SK-N-SH (cell line): ENCODE data around the gene ZNF784. TPM values are rescaled to one million over a fixed set of nuclear protein-coding genes. Genes with fewer than 3 reads are reported as not detected.

ENCODE experiments used
- CTCF ChIA-PET: fragments of 300-600, 350-600 bp; formaldehyde crosslinking; extraction: SDS; loops from one replicate; lab custom pipeline; 2021; lab: Yijun Ruan, JAX
- POLR2A ChIA-PET: fragments of 350-600 bp; sonication (Branson Sonifier 250); formaldehyde crosslinking; extraction: SDS; loops from one replicate; lab custom pipeline; 2020; ENCODE audit warnings: antibody characterized with exemption, inconsistent platforms; lab: Yijun Ruan, JAX
- DNase-seq: peaks from one replicate; pipeline ENCODE4 v3.0.0; 2012
- H2AFZ ChIP-seq: fragments of 200-600 bp; sonication (generic); 2 replicates; pipeline ENCODE4 v1.8.1; 2016; ENCODE audit warnings: antibody characterized with exemption, mild to moderate bottlenecking, low read depth
- H3F3A ChIP-seq: fragments of 200-600 bp; sonication (generic); replicated peaks from 2 replicates; pipeline ENCODE3; 2016; ENCODE audit warnings: antibody characterized with exemption, mild to moderate bottlenecking; ENCODE audit not compliant: insufficient read depth
- H3K27ac ChIP-seq, 2 experiments: fragments of 200-500 bp in 1 of 2; fragments of 200-600 bp in 1 of 2; sonication (Bioruptor generic) in 1 of 2; sonication (generic), shearing (Covaris generic) in 1 of 2; 2 replicates each; pipeline versions ENCODE4 v1.5.1 to v1.6.1; 2014 to 2016; ENCODE audit warnings: low read depth in 2 of 2, inconsistent platforms in 1 of 2, low read length in 1 of 2, mild to moderate bottlenecking in 1 of 2, mixed read lengths in 1 of 2
- H3K27me3 ChIP-seq: fragments of 200-600 bp; sonication (generic), shearing (Covaris generic); 2 replicates; pipeline ENCODE4 v1.6.1; 2016; ENCODE audit warnings: mixed run types; ENCODE audit not compliant: insufficient read depth
- H3K36me3 ChIP-seq, 2 experiments: fragments of 200-500 bp in 1 of 2; fragments of 200-600 bp in 1 of 2; sonication (Bioruptor generic) in 1 of 2; sonication (generic) in 1 of 2; replicated peaks in 1 of 2; 2 replicates each; pipeline versions ENCODE3 to v1.5.1; 2014 to 2016; ENCODE audit warnings: low read length in 1 of 2, mild to moderate bottlenecking in 1 of 2; ENCODE audit not compliant: insufficient read depth in 2 of 2, control insufficient read depth in 1 of 2
- H3K4me1 ChIP-seq, 2 experiments: fragments of 200-500 bp in 1 of 2; fragments of 200-600 bp in 1 of 2; sonication (Bioruptor generic) in 1 of 2; sonication (generic), shearing (Covaris generic) in 1 of 2; 2 replicates each; pipeline versions ENCODE4 v1.5.1 to v1.6.1; 2014 to 2016; ENCODE audit warnings: low read depth in 1 of 2, low read length in 1 of 2, mixed run types in 1 of 2; ENCODE audit not compliant: insufficient read depth in 2 of 2, control insufficient read depth in 1 of 2
- H3K4me2 ChIP-seq: fragments of 200-600 bp; sonication (generic), shearing (Covaris generic); 2 replicates; pipeline ENCODE4 v1.6.1; 2017; ENCODE audit warnings: mixed run types
- H3K4me3 ChIP-seq, 2 experiments: fragments of 200-500 bp in 1 of 2; fragments of 200-600 bp in 1 of 2; sonication (Bioruptor generic) in 1 of 2; sonication (generic), shearing (Covaris generic) in 1 of 2; 2 replicates each; pipeline versions ENCODE4 v1.5.1 to v1.8.1; 2014 to 2016; ENCODE audit warnings: low read depth in 2 of 2, inconsistent platforms in 1 of 2, low read length in 1 of 2, mild to moderate bottlenecking in 1 of 2, mixed read lengths in 1 of 2, moderate library complexity in 1 of 2
- H3K79me2 ChIP-seq: fragments of 200-600 bp; sonication (generic); 2 replicates; pipeline ENCODE4 v1.8.1; 2017; ENCODE audit warnings: mild to moderate bottlenecking; ENCODE audit not compliant: insufficient read depth
- H3K9ac ChIP-seq: fragments of 200-600 bp; sonication (generic); 2 replicates; pipeline ENCODE4 v1.6.1; 2017; ENCODE audit warnings: mixed run types
- H3K9me2 ChIP-seq: fragments of 200-600 bp; sonication (generic); 2 replicates; pipeline ENCODE4 v1.6.1; 2017; ENCODE audit warnings: mixed run types
- H3K9me3 ChIP-seq: fragments of 200-600 bp; sonication (generic); 2 replicates; pipeline ENCODE4 v1.6.1; 2017; ENCODE audit warnings: mixed run types, mild to moderate bottlenecking, moderate library complexity
- H4K20me1 ChIP-seq: fragments of 200-600 bp; sonication (generic); 2 replicates; pipeline ENCODE4 v1.6.1; 2017; ENCODE audit warnings: mild to moderate bottlenecking, mixed run types; ENCODE audit not compliant: insufficient read depth
- CHD2 ChIP-seq: fragments of 150-350 bp; IDR thresholded peaks from 2 replicates; pipeline ENCODE4 v1.6.1; 2018; ENCODE audit warnings: low read length; ENCODE audit not compliant: partially characterized antibody
- CTCF ChIP-seq: fragments of 200-600 bp; sonication (generic); IDR thresholded peaks from 2 replicates; pipeline ENCODE4 v1.6.1; 2017; ENCODE audit warnings: antibody characterized with exemption, mild to moderate bottlenecking, moderate library complexity
- ELF1 ChIP-seq: IDR thresholded peaks from 2 replicates; pipeline ENCODE4 v1.4.0; 2012
- FOXJ3 ChIP-seq: sonication (generic); formaldehyde crosslinking; IDR thresholded peaks from 2 replicates; pipeline ENCODE4 v1.5.1; 2020; ENCODE audit warnings: mild to moderate bottlenecking, missing genetic modification reagents
- GABPA ChIP-seq: IDR thresholded peaks from 2 replicates; pipeline ENCODE4 v1.4.0; 2012; ENCODE audit warnings: low read depth, mild to moderate bottlenecking
- GATA2 ChIP-seq: sonication (generic); formaldehyde crosslinking; IDR thresholded peaks from 2 replicates; pipeline ENCODE4 v1.5.0; 2020; ENCODE audit warnings: mild to moderate bottlenecking, missing genetic modification reagents
- IRF3 ChIP-seq: fragments of 150-350 bp; IDR thresholded peaks from 2 replicates; pipeline ENCODE4 v1.6.1; 2016; ENCODE audit warnings: mild to moderate bottlenecking, low read depth, low read length
- MAX ChIP-seq: IDR thresholded peaks from 2 replicates; pipeline ENCODE4 v1.4.0; 2012; ENCODE audit warnings: low read depth
- PBX3 ChIP-seq: IDR thresholded peaks from 2 replicates; pipeline ENCODE4; 2012
- RFX5 ChIP-seq: IDR thresholded peaks from 2 replicates; pipeline ENCODE4 v1.6.1; 2012; ENCODE audit warnings: mild to moderate bottlenecking, improper control_type of control experiment, low read length
- RXRA ChIP-seq: IDR thresholded peaks from 2 replicates; pipeline ENCODE4 v1.4.0; 2012; ENCODE audit warnings: low read depth, mild to moderate bottlenecking, borderline replicate concordance
- SMC3 ChIP-seq: IDR thresholded peaks from 2 replicates; pipeline ENCODE4 v1.6.1; 2012; ENCODE audit warnings: low read depth, low read length, improper control_type of control experiment
- TAF1 ChIP-seq: IDR thresholded peaks from 2 replicates; pipeline ENCODE4 v1.6.1; 2012; ENCODE audit warnings: low read depth, mild to moderate bottlenecking, low read length, moderate library complexity, borderline replicate concordance
- USF1 ChIP-seq: IDR thresholded peaks from 2 replicates; pipeline ENCODE4 v1.4.0; 2012; ENCODE audit warnings: low read depth, borderline replicate concordance
- USF2 ChIP-seq: fragments of 150-350 bp; IDR thresholded peaks from 2 replicates; pipeline ENCODE4 v1.6.1; 2017; ENCODE audit warnings: antibody characterized with exemption, low read length, low read depth, borderline replicate concordance
- WGBS: methylation state at CpG from one replicate; pipeline ENCODE4 v1.1.6; 2017; ENCODE audit warnings: low lambda C conversion rate; 5-methylcytosine and 5-hydroxymethylcytosine counted together
- polyA plus RNA-seq, 3 experiments: library from polyadenylated mRNA; depleted of rRNA; stranded (reverse); fragments of >200 nt; gene quantifications; 2 replicates each; pipeline ENCODE4 v1.2.3, GENCODE V29; 2012

ZNF784 gene
- polyA plus RNA-seq, 1 of the 3 experiments (the other 2 are of a cell fraction), result 5.5 TPM

- POLR2A ChIA-PET, result interaction anchor here (1.2 to 2.0 kb wide), 4 partner anchors 12 to 120 kb away, joined by 3 to 10 read pairs (median 5); partner anchors contain the start of gene ZNF784
- Histone ChIP-seq H3K4me2 (peak overlapping the region; percentile 86), H3K9me3 (no peaks in the 10 kb centered on the region)
- WGBS, result 66% methylated on average over 9 of the region's 9 CpGs
- CTCF ChIA-PET, result interaction anchor here (0.6 to 3.5 kb wide), 23 partner anchors 12 to 379 kb away, joined by 3 to 31 read pairs (median 4); partner anchors contain the start of genes ZNF579, ZNF581, ZNF628 and ZNF784
- no peak for TF ChIP-seq PBX3
- TF ChIP-seq FOXJ3, result no peak
- TF ChIP-seq USF2, result no peak
- TF ChIP-seq CHD2, result no peak
- TF ChIP-seq RFX5, result no peak
- no peak for TF ChIP-seq RXRA
- no peak for TF ChIP-seq TAF1
- no peak for TF ChIP-seq GABPA
- no peak for TF ChIP-seq ELF1
- TF ChIP-seq IRF3, result no peak
- no peak for TF ChIP-seq GATA2 (CRISPR knock-in tag)
- no peak for TF ChIP-seq CTCF
- no peak for TF ChIP-seq MAX
- TF ChIP-seq SMC3, result no peak
- no peak for TF ChIP-seq USF1
- TF ChIP-seq, all 33 proteins: peak for 0
- Histone ChIP-seq H3K36me3 (peaks cover 12 to 24% of the 10 kb centered on the region in 2 experiments), H4K20me1 (peaks cover 38% of the 10 kb centered on the region; the same call in 1 of the 2 replicates), H3K4me3 (peak overlapping the region; percentile 88 to 93), H3K27ac (no peak overlapping the region), H3F3A (peaks cover 17% of the 10 kb centered on the region), H3K27me3 (no peaks in the 10 kb centered on the region), H3K9me2 (no peaks in the 10 kb centered on the region), H3K9ac (peak overlapping the region; percentile 93), H3K79me2 (peaks cover 62% of the 10 kb centered on the region), H3K4me1 (peaks cover 3 to 11% of the 10 kb centered on the region in 2 experiments; a peak in 3 of 4 replicates), H2AFZ (no peak overlapping the region)
- DNase-seq, result no peak
Observed at GRCh38 chr19:55606817-55607216, 17.5 kb downstream of the ZNF784 start.
